NCI-H1092 treated with DMSO at 0.1 percent for 48 hours (cell line): ENCODE data around the gene IRF4.

ENCODE experiments used
- DNase-seq: peaks from one replicate; lab custom pipeline; 2025; lab: John Stamatoyannopoulos, UW

Gene IRF4

DNA sequence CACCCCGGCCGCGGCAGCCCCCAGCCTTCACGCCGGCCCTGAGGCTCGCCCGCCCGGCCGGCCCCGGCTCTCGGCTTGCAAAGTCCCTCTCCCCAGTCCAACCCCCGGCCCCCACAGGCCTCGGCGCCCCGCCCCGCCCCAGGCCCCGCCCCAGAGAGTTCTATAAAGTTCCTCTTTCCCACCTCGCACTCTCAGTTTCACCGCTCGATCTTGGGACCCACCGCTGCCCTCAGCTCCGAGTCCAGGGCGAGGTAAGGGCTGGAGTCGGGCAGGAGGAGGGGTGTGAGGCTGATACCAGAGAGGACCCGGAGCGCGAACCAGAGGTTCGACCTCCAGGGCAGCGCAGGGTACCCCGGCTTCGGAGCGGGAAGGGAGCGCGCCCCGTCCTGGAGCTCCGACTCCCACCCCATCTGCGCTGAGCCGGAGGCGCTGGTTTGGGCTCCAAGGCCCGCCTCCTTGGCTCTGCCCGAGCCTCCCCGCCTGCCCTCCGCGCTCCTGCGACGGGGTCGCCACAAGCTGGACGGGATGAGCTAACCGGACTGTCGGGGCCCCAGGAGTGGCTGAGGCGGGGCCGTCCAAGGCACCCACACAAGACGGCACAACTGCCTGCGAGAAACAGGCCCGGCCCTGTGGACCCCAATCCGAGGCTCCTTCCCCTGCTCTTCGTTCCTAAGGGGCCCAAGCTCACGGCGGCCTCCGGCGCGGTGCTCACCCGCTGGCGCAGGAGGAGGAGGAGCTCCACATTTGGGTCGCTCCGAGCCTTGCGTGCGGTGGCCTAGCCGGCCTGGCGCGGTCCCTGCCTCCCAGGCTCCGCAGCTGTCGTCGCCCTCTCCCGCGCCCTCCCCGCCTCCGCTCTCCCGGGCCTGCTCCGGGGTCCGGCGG is at the start of gene IRF4:
Gene IRF4, plus strand, starts transcription at position 194 of the 882 bp plus-strand sequence. CDS start 1,401 bp downstream, outside the sequence.
- DNase-seq = no peak

GRCh38 chr6:341914-342831 is 49.4 kb upstream of the IRF4 start:
- DNase-seq = no peak

- no peak for DNase-seq
Observed at GRCh38 chr6:342832-343179, 48.7 kb upstream of the IRF4 start.

DNA sequence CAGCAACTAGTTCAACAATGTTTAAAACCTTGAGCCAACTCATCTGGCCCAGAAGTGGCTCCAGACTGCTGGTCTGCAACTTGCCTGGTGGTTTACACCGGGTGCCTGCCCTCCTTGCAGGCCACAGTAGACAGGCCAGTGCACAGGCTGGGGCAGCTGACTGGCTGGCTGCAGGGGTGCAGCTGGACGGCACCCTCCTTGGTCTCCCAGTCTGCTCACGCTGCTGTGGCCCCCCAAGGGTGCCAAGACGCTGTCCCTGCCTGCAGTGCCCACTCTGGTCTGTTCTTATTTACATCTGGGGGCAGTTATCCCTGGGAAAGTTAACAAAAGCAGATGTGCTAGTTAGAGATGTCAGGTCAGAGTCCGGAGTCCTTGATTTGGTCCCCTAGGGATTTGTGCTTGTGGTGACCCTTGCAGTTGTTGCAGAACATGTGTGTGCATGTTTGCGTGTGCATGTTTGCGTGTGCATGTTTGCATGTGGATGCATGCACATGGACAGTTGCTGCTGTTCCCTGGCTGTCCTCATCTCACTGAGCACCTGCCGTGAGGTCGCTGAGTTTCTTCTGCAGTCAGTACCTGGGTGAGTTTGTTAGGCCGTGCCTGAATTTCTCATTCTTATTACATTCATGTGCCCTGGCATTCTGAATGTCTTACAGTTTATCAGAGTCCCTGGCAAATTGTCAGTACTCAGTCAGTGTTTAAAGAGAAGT is 48.2 kb upstream of the IRF4 start:
- DNase-seq = no peak

- DNase-seq = no peak
Observed at GRCh38 chr6:343960-344815, 47.4 kb upstream of the IRF4 start.

GRCh38 chr6:344816-345340 is 46.7 kb upstream of the IRF4 start:
- no peak for DNase-seq

GRCh38 chr6:345747-346385 is 45.7 kb upstream of the IRF4 start:
- no peak for DNase-seq

DNA sequence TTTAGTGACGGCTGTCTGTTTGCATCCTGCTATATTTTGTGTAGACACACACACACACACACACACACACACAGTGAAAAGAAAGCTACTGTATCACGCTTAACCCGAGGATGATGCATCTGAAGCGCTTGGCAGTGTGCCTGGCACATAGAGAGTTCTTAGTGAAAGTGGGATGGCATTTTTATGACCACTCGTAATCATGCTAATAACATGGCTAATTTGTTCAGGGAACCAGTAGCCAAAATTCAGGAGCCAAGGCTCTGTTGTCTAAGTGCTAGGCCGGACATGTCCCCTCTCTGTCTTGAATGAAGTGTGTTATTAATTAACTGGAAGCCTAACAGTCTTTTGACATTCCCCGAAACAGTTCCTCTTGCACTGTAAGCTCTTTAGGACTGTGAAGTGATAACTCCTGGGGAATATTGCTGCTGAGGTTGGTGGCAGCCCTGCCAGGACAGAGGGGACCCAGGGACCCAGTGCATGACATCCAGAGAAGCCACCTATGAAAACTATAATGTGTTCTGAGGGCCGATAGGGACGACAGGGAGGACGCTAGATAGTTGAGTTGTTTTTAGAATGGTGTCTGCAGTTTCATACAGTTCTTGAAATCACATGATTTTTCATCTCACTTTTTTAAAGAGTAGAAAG is 45.0 kb upstream of the IRF4 start:
- no peak for DNase-seq

DNA sequence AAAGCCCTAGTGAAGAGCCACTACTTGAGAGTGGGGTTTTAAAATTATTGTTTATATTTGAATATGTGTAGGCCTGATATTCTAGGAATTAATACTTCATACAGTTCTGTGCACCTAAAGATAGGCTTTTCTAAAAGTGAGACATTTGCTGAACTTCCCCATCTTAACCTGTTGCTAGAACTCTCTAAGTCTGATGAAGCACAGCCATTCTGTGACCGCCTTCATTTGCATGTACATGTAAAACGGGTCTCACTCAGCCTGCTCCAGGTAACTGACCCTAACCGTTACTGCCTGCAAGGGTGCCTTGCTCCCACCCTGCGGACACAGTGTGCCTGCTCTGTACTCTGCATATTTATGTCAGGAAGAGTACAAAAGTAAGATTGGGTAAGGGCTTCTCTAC is 44.3 kb upstream of the IRF4 start:
- no peak for DNase-seq

DNA sequence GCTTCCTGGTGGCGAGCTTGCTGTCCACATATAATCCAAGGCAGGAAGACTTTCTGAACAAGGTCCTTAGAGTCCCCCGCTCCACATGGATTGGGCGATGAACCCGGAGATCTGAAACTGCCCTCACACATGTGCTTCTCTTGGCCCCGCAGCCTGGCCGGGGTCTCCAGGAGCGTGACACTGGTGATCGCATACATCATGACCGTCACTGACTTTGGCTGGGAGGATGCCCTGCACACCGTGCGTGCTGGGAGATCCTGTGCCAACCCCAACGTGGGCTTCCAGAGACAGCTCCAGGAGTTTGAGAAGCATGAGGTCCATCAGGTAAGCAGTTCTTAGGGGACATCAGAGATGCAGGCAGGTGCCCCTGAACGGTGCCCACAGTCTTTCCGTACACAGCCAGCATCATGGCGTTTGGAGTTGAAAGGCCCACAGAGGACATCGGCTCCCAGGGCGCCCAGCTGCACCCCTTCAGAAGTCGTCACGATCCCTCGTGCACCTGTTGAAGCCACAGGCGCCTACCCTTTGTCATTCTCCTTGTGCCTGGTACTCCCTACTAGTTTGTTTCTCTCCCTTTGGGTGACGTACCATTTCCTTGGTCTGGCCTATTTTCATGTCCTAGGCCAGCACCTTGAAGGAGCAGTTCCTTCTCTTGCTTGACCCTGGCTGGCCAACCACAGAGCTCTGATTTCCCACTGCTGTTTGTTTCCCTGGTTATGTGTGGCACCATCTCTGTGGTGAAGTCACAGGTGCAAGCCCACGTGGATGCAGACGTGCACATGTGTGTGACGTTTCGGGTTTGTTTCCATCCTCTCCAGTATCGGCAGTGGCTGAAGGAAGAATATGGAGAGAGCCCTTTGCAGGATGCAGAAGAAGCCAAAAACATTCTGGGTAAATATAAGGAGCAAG is 43.3 kb upstream of the IRF4 start:
- no peak for DNase-seq

DNA sequence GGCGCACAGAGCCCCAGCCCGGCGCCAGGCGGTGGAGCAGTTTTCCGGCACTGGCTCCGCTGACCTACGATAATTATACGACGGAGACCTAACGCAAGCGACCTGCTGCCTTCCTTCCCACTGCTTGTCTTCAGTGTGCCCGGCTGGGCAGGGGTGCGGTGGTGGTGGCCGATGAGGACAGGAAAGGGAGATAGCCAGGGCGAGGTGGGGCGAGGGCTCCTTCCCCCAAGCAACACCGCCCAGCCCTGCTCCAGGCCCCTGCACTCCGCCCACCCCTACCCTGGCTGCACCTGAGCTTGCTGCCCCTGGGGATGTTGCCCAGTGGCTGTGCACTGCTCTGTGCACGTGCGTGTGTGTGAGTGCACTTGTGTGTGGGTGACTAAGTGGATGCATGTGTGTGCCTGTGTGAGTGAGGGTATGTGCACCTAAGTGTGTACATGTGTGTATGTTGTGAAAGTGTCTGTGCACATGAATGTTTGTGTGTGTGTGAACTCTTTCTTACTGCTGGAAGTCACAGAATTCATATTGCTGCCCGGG is 42.6 kb upstream of the IRF4 start:
- no peak for DNase-seq

DNA sequence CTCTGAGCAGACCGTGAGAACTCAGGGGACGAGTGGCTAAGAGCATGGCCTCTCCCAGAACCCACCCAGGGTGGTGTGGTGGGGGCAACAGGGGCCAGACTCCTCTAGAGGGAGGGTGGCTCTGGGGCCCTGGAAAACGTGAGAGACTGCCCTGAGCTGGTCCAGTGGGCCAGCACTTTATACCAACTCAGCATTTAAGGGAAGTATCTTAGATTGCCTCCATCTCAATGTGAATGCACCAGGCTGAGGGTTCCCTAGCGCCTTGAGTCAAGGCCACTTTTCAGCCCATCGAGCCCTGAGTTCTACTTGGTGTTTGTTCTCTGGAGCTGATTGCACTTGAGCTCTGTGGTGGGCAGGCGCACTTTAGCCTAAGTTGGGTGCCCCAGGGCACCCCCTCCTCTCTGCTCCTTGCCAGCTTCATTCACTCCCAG is 42.0 kb upstream of the IRF4 start:
- no peak for DNase-seq

DNA sequence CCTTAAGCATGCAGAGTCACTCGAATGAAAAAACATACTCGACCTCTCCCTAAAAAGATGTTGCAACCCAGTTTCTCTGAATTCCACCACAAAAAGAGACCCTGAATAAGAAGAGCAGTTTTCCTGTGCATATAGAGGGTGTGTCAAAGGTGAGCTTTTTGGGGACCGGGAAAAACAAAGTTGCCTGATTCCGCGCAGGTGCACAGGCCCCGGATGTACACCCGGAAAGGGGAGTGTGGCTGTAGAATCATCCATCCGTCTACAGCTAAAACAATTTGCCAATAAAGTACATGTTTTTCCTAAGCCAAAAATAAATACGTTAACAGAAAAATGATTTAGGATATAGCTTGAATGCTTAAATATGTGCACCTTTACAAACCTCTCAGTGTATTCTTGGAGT is 41.2 kb upstream of the IRF4 start:
- DNase-seq = no peak

DNA sequence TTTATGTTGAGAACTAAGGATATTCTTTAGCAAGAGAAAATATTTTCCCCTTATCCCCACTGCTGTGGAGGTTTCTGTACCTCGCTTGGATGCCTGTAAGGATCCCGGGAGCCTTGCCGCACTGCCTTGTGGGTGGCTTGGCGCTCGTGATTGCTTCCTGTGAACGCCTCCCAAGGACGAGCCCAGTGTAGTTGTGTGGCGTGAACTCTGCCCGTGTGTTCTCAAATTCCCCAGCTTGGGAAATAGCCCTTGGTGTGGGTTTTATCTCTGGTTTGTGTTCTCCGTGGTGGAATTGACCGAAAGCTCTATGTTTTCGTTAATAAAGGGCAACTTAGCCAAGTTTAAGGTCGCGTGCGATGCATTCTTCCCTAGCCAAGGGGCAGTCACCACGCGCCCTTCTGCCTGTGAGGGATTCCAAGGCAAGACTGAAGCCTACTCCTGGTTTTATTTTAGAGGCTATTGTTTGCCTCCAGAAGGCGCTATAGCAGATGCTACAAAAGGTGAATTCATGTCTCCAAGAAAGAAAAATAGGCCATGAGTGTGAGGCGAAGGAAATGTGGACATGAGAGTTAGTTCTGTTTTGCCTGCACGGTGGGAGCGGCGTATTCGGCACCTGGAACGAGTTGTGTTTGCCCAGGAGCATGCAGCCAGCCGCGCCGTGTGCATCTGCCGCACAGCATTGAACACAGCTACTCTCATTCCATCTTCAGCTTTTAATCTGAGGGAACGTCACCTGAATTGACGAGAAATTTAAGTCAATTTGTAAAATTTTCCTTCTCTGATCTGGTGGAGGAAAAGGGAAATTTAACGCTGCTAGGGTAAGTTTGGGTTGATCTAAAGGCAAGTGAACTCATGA is 40.3 kb upstream of the IRF4 start:
- no peak for DNase-seq

DNA sequence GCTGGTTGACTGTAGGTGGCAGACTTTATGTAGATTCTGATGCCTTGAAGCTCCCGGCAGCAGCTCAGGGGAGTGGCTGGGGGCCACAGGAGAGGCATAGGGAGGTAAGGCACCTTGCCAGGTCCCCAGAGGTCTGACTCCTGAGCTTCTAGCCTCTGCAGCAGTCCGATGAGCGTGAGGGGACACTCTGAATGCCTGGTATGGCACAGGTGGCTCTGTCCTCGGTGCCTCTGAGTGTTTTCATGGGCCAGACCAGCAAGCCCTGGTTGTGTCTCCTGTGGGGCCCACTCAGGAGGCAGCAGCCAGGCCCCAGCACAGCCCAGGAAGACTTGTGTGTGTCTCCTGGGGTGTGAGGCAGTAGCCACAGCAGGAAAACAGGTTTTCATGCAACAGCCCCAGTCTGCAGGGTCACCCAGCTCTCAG is 39.7 kb upstream of the IRF4 start:
- DNase-seq = no peak

DNA sequence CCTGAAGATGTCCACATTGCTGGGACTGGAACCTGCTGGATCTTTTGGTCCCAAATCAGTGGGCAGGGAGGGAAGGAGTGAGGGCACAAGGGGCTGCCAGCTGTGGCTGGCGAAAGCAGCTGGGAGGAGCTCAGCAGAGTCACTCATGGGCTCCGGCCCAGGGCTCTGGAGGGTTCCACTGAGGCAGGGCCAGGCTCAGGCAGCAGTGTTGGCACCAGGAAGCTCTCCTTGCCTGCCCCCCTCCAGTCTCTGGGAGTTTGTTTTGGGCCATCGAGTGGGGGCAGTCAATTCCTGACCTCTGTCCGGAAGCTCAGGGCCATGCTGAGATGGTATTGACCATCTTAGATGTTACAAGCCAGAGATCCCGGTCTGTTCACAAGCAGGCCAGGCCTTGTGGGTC is 39.1 kb upstream of the IRF4 start:
- no peak for DNase-seq

DNA sequence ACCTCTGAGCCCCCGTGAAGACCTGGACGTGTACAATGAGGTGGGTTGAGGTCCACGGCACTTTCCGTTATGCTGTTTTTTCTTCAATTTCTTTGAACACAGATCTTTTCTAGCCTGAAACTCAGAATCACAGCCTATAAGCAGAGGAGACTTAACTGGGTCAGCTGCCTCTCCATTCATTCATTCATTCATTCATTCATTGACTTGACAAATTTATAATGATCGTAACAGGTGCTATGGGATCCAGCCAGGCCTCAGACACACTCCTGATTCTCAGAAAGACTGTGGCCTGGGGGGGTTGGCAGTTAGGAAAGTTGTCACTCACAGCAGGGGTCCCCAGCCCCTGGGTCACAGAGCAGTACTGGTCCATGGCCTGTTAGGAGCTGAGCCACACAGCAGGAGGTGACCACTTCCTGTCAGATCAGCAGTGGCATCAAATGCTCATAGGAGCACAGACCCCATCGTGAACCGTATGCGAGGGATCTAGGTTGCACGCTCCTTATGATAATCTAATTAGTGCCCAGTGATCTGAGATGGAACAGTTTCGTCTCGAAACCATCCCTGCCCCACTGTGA is 38.6 kb upstream of the IRF4 start:
- DNase-seq = no peak
